ENCODE results near the gene RRAS2.
"Not testable (repeated sequence)": the region's sequence is repeated elsewhere in the genome, so short reads cannot be mapped to it uniquely, and the experiment has no call there.

RRAS2 gene

GRCh38 chr11:14358729-14359439 is at the start of gene RRAS2:
Gene RRAS2, minus strand, starts transcription at chr11:14359183. Its CDS starts 313 bp downstream, at chr11:14358870.
- H3K4me3 ChIP-seq (ENCODE audit: low read depth, low read length), result peak within 1 kb of the TSS; percentile 77
- DNase-seq (ENCODE audit: low read depth), result no peak
- no peak for TF ChIP-seq CTCF (IDR thresholded peaks at IDR 0.05; ENCODE audit: control insufficient read depth, extremely low read depth, insufficient read depth)

GRCh38 chr11:14408612-14409011 is 49.6 kb upstream of the RRAS2 start:
- TF ChIP-seq CTCF (IDR thresholded peaks at IDR 0.05; ENCODE audit: control insufficient read depth, extremely low read depth, insufficient read depth), result no peak
- no peak overlapping the region for H3K4me3 ChIP-seq (ENCODE audit: low read depth, low read length)
- DNase-seq (ENCODE audit: low read depth), result no peak

GRCh38 chr11:14406116-14406515 is 47.1 kb upstream of the RRAS2 start:
- DNase-seq (ENCODE audit: low read depth); H3K4me3 ChIP-seq (ENCODE audit: low read depth, low read length): not testable (repeated sequence)

GRCh38 chr11:14403528-14403927 is 44.5 kb upstream of the RRAS2 start:
- not testable (repeated sequence) for H3K4me3 ChIP-seq (ENCODE audit: low read depth, low read length); DNase-seq (ENCODE audit: low read depth)

DNA sequence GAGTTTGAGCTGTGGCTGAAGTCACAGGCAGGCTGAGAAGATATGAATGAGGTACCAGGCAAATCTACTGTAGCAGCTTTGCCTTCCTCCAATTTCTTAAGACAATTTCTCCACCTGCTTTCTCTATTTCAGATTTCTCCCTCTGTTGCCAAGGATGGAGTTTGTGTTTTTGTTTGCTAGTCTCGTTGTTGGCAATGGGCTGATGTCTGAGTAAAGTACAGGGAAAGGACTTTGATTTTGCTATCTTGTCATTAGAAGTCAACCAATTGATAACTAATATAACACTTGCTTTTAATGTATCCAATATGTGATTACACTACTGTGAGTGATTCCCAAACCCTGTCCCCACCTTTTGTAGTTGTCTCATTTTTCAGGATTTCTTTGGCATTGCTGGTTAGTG is 40.1 kb upstream of the RRAS2 start:
- no peak overlapping the region for H3K4me3 ChIP-seq (ENCODE audit: low read depth, low read length)
- DNase-seq (ENCODE audit: low read depth), result no peak
- no peak for TF ChIP-seq CTCF (IDR thresholded peaks at IDR 0.05; ENCODE audit: control insufficient read depth, extremely low read depth, insufficient read depth)

- DNase-seq (ENCODE audit: low read depth), result no peak
- H3K4me3 ChIP-seq (ENCODE audit: low read depth, low read length), result no peak overlapping the region
- no peak for TF ChIP-seq CTCF (IDR thresholded peaks at IDR 0.05; ENCODE audit: control insufficient read depth, extremely low read depth, insufficient read depth)
Observed at GRCh38 chr11:14396273-14396672, 37.3 kb upstream of the RRAS2 start.

GRCh38 chr11:14393889-14394288 is 34.9 kb upstream of the RRAS2 start:
- no peak for TF ChIP-seq CTCF (IDR thresholded peaks at IDR 0.05; ENCODE audit: control insufficient read depth, extremely low read depth, insufficient read depth)
- no peak for DNase-seq (ENCODE audit: low read depth)

DNA sequence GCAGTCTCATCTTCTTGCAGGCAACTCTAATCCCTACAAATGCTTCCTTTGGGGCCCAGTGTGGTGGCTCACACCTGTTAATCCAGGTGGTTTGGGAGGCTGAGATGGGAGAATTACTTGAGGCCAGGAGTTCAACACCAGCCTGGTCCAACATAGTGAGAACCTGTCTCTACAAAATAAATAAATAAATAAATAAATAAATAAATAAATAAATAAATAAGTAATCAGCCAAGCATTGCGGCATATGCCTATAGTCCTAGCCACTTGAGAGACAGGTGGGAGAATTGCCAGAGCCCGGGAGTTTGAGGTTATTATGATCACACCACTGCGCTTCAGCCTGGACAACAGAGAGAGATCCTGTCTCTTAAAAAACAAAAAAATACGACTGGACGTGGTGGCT is 34.1 kb upstream of the RRAS2 start:
- no peak for TF ChIP-seq CTCF (IDR thresholded peaks at IDR 0.05; ENCODE audit: control insufficient read depth, extremely low read depth, insufficient read depth)
- no peak for DNase-seq (ENCODE audit: low read depth)
- H3K4me3 ChIP-seq (ENCODE audit: low read depth, low read length), result no peak overlapping the region

More at GRCh38 chr11:14393889-14394288, 34.9 kb upstream of the RRAS2 start:
- H3K4me3 ChIP-seq (ENCODE audit: low read depth, low read length), result no peak overlapping the region

Measured in LNCaP clone FGC (cell line).